GM21529 (cell line): ENCODE results near the gene CACNA1C.

Experiments used
- ATAC-seq: cut with Tn5 transposase; IDR thresholded peaks from one replicate; pipeline ENCODE4 v1.9.1; 2021; ENCODE audit not compliant: unreplicated experiment

Gene CACNA1C

DNA sequence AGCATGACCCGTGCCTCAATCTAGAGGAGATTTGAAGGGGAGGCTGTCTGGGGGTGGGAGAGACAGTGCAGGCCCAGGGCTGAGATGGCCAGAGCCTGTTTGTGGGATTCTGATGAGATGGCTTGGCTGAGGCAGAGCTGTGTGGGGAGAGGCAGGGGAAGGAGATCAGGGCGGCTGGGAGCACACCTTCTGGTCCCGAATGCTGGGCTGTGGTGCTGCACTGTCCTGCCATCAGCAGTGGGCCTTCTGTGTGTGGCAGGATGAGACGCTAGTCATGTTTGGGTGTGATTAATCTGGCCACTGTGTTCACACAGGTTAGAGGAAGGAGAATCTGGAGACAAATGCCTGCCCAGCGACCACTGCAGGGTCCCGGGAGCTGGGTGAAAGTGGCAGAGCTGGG is 300.9 kb downstream of the CACNA1C start:
- no peak for ATAC-seq

- ATAC-seq: no peak
Measured at GRCh38 chr12:2354151-2354991, 301.6 kb downstream of the CACNA1C start.

GRCh38 chr12:2355198-2355597 is 302.4 kb downstream of the CACNA1C start:
- no peak for ATAC-seq

- no peak for ATAC-seq
Measured at GRCh38 chr12:2355604-2356003, 302.8 kb downstream of the CACNA1C start.

- ATAC-seq: no peak
Measured at GRCh38 chr12:2356601-2357125, 303.9 kb downstream of the CACNA1C start.

DNA sequence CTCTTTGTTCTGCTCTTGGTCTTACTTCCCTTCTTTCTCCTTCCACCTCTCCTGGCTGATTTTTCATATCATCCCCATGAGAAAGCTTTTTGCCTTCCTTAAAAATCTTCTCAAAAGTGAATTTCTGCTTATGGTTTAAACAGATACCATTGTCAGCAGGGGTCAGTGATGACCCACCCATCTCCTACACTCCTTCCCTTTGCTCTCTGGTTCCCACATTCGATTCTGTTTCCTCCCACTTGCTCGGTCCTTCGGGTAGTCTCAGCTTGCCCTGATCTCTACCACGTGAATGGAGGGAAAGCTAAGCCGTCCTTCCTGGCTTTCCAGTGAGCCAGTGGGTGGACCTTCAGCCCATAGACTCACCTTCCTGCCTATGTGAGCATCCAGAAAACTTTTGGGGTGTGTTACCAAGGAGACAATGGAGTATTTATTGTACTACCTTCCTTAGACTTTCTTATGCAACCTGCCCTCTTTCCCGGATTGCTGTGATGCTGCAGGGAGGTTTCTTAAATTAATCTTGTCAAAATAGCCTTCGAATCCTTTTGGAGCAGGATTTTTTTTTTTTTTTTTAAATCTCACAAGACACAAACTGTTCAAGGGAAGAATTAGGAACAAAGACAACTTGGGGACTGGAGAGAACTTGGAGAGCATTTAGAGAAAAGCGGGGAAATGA is 306.3 kb downstream of the CACNA1C start:
- ATAC-seq: no peak

DNA sequence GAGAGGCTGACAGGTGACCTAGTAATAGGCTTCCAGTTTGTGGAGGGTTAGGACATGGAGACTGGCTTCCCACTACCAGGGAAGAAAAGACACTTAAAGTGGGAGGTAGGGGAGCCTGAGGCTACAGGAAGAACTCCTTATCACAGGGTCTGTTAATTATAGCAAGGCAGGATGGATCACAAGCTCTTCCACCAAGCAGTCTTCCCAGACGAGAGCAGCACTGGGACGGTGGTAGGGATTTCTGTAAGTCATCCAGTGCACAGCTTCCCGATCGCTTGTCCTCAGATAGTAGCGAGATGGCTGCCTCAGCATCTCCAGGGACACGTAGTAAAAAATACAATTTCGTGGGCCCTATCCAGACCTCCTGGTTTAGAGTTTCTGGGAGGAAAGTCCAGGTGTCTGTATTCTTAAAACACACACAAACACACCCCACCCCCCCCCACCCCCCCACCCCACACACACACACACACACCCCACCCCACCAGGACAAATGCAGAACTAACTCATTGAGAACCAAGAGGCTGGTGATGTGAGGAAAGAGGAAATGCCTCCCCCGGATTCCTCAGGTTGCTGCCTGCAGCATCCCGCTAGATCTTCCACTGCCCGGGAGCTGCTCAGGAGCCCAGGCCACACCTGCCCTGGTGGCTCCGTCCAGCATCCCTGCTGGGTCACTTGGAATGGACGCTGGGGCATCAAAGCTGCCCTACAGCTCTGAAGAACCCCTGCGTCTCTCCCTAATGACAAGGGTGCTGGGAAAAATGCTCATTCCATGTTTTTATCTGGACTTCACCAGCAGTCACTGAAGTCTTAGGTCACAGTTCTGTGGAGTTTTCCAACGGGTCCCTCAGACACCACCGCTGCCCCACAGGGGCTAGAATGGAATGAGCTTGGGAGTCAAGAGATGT is 307.2 kb downstream of the CACNA1C start:
- no peak for ATAC-seq

GRCh38 chr12:2360630-2361170 is 307.9 kb downstream of the CACNA1C start:
- ATAC-seq: no peak

DNA sequence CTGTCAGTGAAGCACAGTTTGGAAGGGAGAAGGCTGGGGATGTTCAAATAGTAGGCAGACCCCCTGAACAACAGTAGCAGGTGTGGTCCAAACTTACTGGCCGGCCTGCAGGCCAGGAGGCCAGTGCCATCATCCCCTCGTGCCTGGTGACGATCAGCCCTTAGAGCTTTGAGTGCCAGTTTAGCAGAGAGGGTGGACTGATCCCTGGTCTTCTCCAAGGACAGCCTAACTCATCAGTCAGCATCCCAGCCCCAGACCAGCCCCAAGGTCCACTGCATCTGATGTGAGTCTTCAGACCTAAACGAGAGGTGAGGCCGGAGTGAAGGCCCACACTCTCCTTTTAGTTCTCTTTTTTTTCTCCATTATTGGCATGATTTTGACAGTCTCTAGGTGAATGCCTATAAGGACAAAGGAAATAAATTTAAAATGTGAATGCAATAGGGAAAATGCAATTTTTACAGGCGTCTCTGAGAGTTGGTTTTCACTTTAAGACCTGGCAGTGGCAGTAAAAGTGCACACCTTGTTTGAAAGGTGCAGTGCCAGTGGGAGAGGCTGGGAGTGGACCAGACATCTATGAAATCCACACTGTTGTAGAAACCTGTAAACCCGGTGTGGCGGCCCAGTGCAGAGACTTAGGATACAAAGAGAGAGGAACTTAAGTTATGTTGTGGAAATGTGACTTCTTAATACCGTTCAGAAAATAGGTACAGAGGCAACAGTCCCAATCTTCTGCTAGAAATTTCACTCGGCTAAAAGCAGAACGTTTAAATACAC is 311.2 kb downstream of the CACNA1C start:
- ATAC-seq: no peak

- ATAC-seq: no peak
Measured at GRCh38 chr12:2364631-2365051, 311.9 kb downstream of the CACNA1C start.

- no peak for ATAC-seq
Measured at GRCh38 chr12:2366711-2367110, 313.9 kb downstream of the CACNA1C start.

DNA sequence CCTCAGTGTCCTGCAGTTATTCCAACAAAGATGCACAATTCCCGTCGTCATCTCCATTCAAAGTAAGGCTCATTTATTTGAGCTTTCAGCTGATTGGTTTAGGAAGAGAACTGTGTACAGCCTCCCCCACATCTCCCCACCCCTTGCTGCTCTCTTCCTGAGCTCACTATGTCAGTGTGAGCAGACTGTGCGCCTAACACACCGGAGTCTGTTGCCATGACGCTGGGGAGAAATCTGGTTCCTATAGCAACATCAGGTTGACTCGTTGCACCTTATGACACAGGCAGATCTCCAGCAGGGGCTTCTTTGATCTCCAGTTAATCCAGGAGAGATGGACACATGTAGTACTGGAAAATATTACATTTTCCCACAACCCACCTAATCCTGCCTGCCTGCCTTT is 319.4 kb downstream of the CACNA1C start:
- no peak for ATAC-seq

GRCh38 chr12:2372735-2373134 is 319.9 kb downstream of the CACNA1C start:
- no peak for ATAC-seq

GRCh38 chr12:2373307-2373706 is 320.5 kb downstream of the CACNA1C start:
- no peak for ATAC-seq

DNA sequence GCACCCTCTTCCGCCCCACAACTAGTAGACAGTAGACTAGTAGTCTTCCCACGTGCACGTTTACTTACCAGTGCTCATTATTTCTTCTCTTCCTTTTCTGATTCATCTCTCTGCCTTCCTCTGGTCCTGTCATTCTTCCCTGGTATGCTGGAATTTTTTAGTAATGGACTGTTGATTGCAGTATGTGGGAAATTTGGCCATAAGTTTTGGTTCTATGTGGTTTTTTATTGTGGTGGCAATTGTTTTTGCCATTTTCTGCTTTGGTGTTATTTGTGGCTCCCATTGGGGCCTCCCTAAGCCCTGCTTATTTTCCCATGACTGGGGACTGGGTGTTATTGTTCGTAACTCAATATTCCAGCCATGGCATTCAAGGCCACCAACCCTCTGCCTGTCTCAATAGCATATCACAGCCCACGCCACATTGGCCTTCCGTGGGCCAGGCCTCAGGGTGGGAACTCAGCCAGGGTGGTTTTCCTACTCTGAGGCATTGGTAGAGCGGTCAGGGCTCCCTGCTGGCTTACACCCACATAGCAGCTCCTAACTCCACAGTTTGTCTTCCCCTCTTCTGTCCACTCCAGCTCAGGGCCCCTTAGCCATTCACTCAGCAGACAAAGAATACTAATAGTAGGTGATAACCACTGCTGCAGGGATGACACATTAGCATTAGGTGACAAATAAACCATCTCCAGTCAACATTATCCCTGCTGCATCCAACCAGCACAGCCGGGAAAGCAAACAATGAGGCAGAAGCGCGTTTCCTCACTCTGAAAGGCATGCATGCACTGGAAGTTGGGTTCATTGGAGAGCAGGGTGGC is 321.5 kb downstream of the CACNA1C start:
- no peak for ATAC-seq

DNA sequence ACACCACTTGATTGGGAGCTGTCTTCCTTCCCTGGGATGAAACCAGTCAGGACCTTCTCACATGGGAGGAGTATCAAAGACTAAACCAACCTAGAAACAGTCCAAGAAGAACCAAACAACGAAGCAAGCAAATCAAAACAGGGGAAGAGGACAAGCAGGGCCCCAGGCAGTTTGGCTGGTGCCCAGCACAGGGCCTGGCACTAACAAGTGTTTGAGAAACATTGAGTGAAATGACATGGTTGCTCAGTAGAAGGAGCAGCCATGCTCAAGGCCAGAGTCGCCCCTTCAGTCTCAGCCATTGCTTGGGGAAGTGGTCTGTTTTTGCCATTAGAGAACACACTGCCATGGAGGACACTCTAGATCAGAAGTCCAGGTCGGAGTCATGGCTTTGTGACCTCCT is 323.1 kb downstream of the CACNA1C start:
- ATAC-seq: no peak

DNA sequence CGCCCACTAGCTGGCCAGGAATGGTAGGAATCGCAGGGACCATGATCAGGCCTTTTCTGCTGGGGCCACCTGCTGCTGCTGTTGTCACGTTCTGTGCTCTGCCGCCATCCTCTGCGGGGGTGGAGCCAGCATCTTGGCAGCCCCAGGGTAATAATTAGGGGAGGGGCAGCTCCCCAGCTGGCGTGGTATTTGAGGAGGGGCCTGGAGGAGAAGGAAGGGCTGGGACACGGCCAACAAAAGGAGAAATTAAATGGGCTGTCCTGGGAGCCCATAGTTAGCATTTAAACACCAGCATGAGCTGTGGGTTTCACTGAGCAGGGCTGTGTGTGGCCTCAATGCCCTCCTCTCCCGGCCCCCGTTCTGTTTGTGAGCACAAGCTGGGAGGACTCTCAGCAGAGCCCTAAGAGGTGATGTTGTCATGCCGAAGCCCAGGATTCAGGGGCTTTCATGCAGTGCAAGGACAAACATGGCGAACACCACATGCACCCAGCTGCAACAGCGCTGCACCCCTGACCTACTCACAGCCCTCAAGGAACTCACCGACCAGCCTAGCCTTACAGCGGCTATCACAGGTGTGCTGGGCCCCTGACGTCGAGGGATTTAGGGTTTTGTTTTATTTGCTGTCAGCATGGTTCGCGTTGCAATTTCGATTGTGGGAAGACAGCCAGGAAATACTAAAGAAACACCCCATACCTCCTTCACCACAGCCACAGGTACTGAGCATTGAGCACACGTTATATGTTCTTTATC is 324.3 kb downstream of the CACNA1C start:
- no peak for ATAC-seq

DNA sequence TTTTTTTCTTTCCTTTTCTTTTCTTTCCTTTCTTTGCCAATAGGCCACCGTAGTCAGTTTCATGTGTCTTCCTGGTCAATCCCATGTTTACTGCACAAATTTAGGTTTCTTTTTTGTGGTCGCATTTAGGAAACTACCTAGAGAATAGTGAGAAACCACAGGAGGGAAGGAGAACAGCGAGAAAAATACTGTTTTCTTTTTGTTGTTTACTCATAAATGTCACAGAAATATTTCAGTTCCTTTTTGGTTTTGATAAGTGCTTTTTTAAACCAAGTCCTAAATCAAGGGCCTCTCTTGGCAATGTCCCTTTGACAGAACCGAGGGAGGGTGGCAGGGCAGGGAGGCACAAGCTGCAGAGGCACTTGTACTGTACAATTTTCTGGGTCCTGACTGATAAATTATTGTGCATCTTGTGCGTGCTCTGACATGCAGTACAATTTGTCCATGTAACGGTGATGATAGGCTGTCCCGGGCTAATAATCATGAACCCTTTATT is 326.1 kb downstream of the CACNA1C start:
- peak; percentile 61 for ATAC-seq
